Measurements from ENCODE around the gene GLTPD2.

- TF ChIP-seq CTCF (IDR thresholded peaks at IDR 0.05) (no peak), POLR2A (IDR thresholded peaks at IDR 0.05) (no peak)
Measured at GRCh38 chr17:4816826-4817225, 28.1 kb downstream of the GLTPD2 start.
